ENCODE results near the gene RETSAT.
A peak's percentile ranks its signal among the peaks of the same experiment; 100 is the strongest.
"Not testable (repeated sequence)": the region's sequence is repeated elsewhere in the genome, so short reads cannot be mapped to it uniquely, and the experiment has no call there.

Gene RETSAT

GRCh38 chr2:85354286-85355072 lies at the start of gene RETSAT, which contains the start of gene ELMOD3:
Gene RETSAT (minus strand): TSS chr2:85354528. CDS start chr2:85354507, 21 bp downstream.
Gene ELMOD3 (plus strand): TSS chr2:85354769. CDS start chr2:85357199, 2,430 bp downstream.
- peak; percentile 26 for DNase-seq

GRCh38 chr2:85401844-85402243 lies 47.5 kb upstream of the RETSAT start:
- DNase-seq = no peak

- no peak for DNase-seq
Observed at GRCh38 chr2:85401464-85401805, 47.1 kb upstream of the RETSAT start.

- DNase-seq = no peak
Observed at GRCh38 chr2:85400541-85401463, 46.5 kb upstream of the RETSAT start.

- no peak for DNase-seq
Observed at GRCh38 chr2:85400023-85400422, 45.7 kb upstream of the RETSAT start.

GRCh38 chr2:85399183-85399455 lies 44.8 kb upstream of the RETSAT start:
- DNase-seq = no peak

GRCh38 chr2:85398426-85399182 lies 44.3 kb upstream of the RETSAT start:
- DNase-seq = no peak

GRCh38 chr2:85397925-85398331 lies 43.6 kb upstream of the RETSAT start:
- no peak for DNase-seq

GRCh38 chr2:85396531-85397470 lies 42.5 kb upstream of the RETSAT start:
- no peak for DNase-seq

- DNase-seq = no peak
Observed at GRCh38 chr2:85395912-85396475, 41.7 kb upstream of the RETSAT start.

- DNase-seq = no peak
Observed at GRCh38 chr2:85394976-85395375, 40.6 kb upstream of the RETSAT start.

- no peak for DNase-seq
Observed at GRCh38 chr2:85394261-85394681, 39.9 kb upstream of the RETSAT start.

GRCh38 chr2:85393836-85394235 lies 39.5 kb upstream of the RETSAT start:
- no peak for DNase-seq

- no peak for DNase-seq
Observed at GRCh38 chr2:85390941-85391669, 36.8 kb upstream of the RETSAT start.

GRCh38 chr2:85388878-85389538 lies 34.7 kb upstream of the RETSAT start:
- no peak for DNase-seq

- no peak for DNase-seq
Observed at GRCh38 chr2:85387754-85388153, 33.4 kb upstream of the RETSAT start.

GRCh38 chr2:85385746-85386145 lies 31.4 kb upstream of the RETSAT start:
- no peak for DNase-seq

GRCh38 chr2:85383850-85384249 lies 29.5 kb upstream of the RETSAT start:
- DNase-seq = no peak

GRCh38 chr2:85383151-85383550 lies 28.8 kb upstream of the RETSAT start:
- not testable (repeated sequence) for DNase-seq

GRCh38 chr2:85380048-85380447 lies 25.7 kb upstream of the RETSAT start:
- DNase-seq = no peak
